Breast epithelium (tissue), 3 donors: ENCODE results near the gene C1orf185.

Experiments used
- POLR2A ChIP-seq: fragments of 450-650 bp; IDR thresholded peaks from one replicate; pipeline ENCODE4 v1.6.1; 2016; ENCODE audit warnings: antibody characterized with exemption, mild to moderate bottlenecking, moderate library complexity
- TF ChIP-seq, protein P1 (sequence below), 3 donors: fragments of 450-650 bp; IDR thresholded peaks; one replicate each; pipeline ENCODE4 v1.5.1; 2016 to 2017; ENCODE audit warnings: antibody characterized with exemption in 3 of 3, mild to moderate bottlenecking in 3 of 3, moderate library complexity in 3 of 3

DNA sequence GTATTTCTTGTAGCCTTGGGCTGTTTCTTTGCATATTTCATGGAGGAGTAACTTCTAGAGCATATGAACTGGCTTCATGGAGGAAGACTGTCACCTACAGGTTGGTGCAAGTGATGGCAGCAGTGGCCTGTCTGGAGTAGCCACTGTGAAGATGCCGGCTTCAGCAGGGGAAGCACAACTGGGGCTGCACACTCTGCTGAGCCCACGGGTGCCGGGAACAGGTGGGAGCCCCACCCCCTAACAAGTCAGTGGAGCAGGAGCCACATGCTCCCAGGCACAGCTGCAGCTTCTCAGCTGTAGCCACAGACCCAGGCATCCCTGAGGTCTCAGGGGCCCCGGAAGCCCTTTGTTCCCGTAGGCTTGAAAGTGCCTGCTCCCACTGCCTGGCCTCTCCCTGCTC, 43.2 kb upstream of the C1orf185 start:
- no peak for TF ChIP-seq POLR2A
- TF ChIP-seq, protein P1, sequence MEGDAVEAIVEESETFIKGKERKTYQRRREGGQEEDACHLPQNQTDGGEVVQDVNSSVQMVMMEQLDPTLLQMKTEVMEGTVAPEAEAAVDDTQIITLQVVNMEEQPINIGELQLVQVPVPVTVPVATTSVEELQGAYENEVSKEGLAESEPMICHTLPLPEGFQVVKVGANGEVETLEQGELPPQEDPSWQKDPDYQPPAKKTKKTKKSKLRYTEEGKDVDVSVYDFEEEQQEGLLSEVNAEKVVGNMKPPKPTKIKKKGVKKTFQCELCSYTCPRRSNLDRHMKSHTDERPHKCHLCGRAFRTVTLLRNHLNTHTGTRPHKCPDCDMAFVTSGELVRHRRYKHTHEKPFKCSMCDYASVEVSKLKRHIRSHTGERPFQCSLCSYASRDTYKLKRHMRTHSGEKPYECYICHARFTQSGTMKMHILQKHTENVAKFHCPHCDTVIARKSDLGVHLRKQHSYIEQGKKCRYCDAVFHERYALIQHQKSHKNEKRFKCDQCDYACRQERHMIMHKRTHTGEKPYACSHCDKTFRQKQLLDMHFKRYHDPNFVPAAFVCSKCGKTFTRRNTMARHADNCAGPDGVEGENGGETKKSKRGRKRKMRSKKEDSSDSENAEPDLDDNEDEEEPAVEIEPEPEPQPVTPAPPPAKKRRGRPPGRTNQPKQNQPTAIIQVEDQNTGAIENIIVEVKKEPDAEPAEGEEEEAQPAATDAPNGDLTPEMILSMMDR (IDR thresholded peaks at IDR 0.05), result peak in 1 of 3 donors; percentile 21
